Hepatocyte (in vitro differentiated cells): ENCODE results near the gene SLC9A7. TPM values are rescaled to one million over a fixed set of nuclear protein-coding genes. Genes with fewer than 3 reads are reported as not detected.
"Not testable (repeated sequence)": the region's sequence is repeated elsewhere in the genome, so short reads cannot be mapped to it uniquely, and the experiment has no call there.

Source experiments
- DNase-seq: peaks from one replicate; pipeline ENCODE4 v3.0.0-alpha.2; 2016; ENCODE audit warnings: low spot score
- H2AFZ ChIP-seq: fragments of 200-600 bp; sonication (generic); 2 replicates; pipeline ENCODE4 v1.6.0; 2016; ENCODE audit warnings: antibody characterized with exemption, mild to moderate bottlenecking
- H3K27ac ChIP-seq: fragments of 200-600 bp; sonication (generic); 2 replicates; pipeline ENCODE4 v1.5.1; 2016; ENCODE audit warnings: mild to moderate bottlenecking
- H3K27me3 ChIP-seq: fragments of 200-600 bp; sonication (generic); 2 replicates; pipeline ENCODE4 v1.6.1; 2016
- H3K36me3 ChIP-seq: fragments of 200-600 bp; sonication (generic); replicated peaks from 2 replicates; pipeline ENCODE4 v1.5.1; 2016; ENCODE audit warnings: low read depth; ENCODE audit not compliant: insufficient read depth
- H3K4me1 ChIP-seq: fragments of 200-600 bp; sonication (generic); 2 replicates; pipeline ENCODE4 v1.5.1; 2016; ENCODE audit warnings: mild to moderate bottlenecking, moderate library complexity; ENCODE audit not compliant: insufficient read depth
- H3K4me2 ChIP-seq: fragments of 200-600 bp; sonication (generic); 2 replicates; pipeline ENCODE4 v1.6.0; 2016
- H3K4me3 ChIP-seq: fragments of 200-600 bp; sonication (generic); 2 replicates; pipeline ENCODE4 v1.5.1; 2016; ENCODE audit warnings: mild to moderate bottlenecking
- H3K79me2 ChIP-seq: fragments of 200-600 bp; sonication (generic); 2 replicates; pipeline ENCODE4 v1.6.0; 2017; ENCODE audit warnings: mild to moderate bottlenecking
- H3K9me2 ChIP-seq: fragments of 200-600 bp; sonication (generic); replicated peaks from 2 replicates; pipeline ENCODE4 v1.6.0; 2017; ENCODE audit warnings: mild to moderate bottlenecking; ENCODE audit not compliant: insufficient read depth
- H3K9me3 ChIP-seq: fragments of 200-600 bp; sonication (generic); 2 replicates; pipeline ENCODE4 v1.5.1; 2016; ENCODE audit warnings: low read depth, mild to moderate bottlenecking
- H4K20me1 ChIP-seq: fragments of 200-600 bp; sonication (generic); 2 replicates; pipeline ENCODE4 v1.6.0; 2016; ENCODE audit warnings: mild to moderate bottlenecking; ENCODE audit not compliant: insufficient read depth, poor library complexity, severe bottlenecking
- CTCF ChIP-seq: fragments of 200-600 bp; sonication (generic); IDR thresholded peaks from 2 replicates; pipeline ENCODE4 v1.5.1; 2016; ENCODE audit warnings: antibody characterized with exemption, mild to moderate bottlenecking; ENCODE audit not compliant: poor library complexity
- EZH2 ChIP-seq: fragments of 200-600 bp; sonication (generic); IDR thresholded peaks from 2 replicates; pipeline ENCODE4 v1.6.1; 2016; ENCODE audit warnings: antibody characterized with exemption, mild to moderate bottlenecking, borderline replicate concordance
- EZH2phosphoT487 ChIP-seq: fragments of 200-600 bp; sonication (generic); IDR thresholded peaks from one replicate; pipeline ENCODE4 v1.6.1; 2018; ENCODE audit warnings: antibody characterized with exemption, mild to moderate bottlenecking, low read depth, moderate library complexity; ENCODE audit not compliant: unreplicated experiment, severe bottlenecking
- WGBS: methylation state at CpG from one replicate; pipeline ENCODE4 v1.1.6; 2016; ENCODE audit warnings: low lambda C conversion rate; ENCODE audit errors: missing lambda C conversion rate; 5-methylcytosine and 5-hydroxymethylcytosine counted together
- polyA plus RNA-seq: library from polyadenylated mRNA; unstranded; fragments of >200 nt; fragmentation: Nextera tagmentation; extraction: Ambion mirVana; gene quantifications from 2 replicates; pipeline ENCODE4 v1.2.1, GENCODE V29; 2016
- total RNA-seq: library from RNA; depleted of rRNA; stranded (reverse); fragments of >200 nt; gene quantifications from 2 replicates; pipeline ENCODE4 v1.2.3, GENCODE V29; 2014

The SLC9A7 gene
- total and polyA plus RNA-seq, 2 experiments from 2014 or later, result 3.6 to 8.1 TPM

- Histone ChIP-seq H3K79me2 (no peaks in the 10 kb centered on the region), H4K20me1 (no peaks in the 10 kb centered on the region), H3K4me2 (no peak overlapping the region), H3K27me3 (no peaks in the 10 kb centered on the region), H3K36me3 (no peaks in the 10 kb centered on the region), H2AFZ (no peak overlapping the region), H3K4me1 (no peaks in the 10 kb centered on the region), H3K4me3 (no peak overlapping the region), H3K9me3 (no peaks in the 10 kb centered on the region), H3K9me2 (no peaks in the 10 kb centered on the region), H3K27ac (peak overlapping the region; percentile 64)
- 47% methylated on average over 7 of the region's 7 CpGs for WGBS
- peak; percentile 44 for DNase-seq
- TF ChIP-seq CTCF, result no peak
- no peak for TF ChIP-seq EZH2
- no peak for TF ChIP-seq EZH2phosphoT487
These were observed 33.2 kb upstream of the SLC9A7 start for GRCh38 chrX:46791927-46792809.

- no peaks in the 10 kb centered on the region for H3K9me3 ChIP-seq
- no peak for DNase-seq
- no peak overlapping the region for H3K4me2 ChIP-seq
- H3K79me2 ChIP-seq, result no peaks in the 10 kb centered on the region
- no peaks in the 10 kb centered on the region for H4K20me1 ChIP-seq
- no peak overlapping the region for H3K27ac ChIP-seq
- WGBS, result 43% methylated on average over 4 of the region's 4 CpGs
- no peaks in the 10 kb centered on the region for H3K9me2 ChIP-seq
- no peaks in the 10 kb centered on the region for H3K36me3 ChIP-seq
- TF ChIP-seq EZH2phosphoT487, result no peak
- TF ChIP-seq CTCF, result no peak
- TF ChIP-seq EZH2, result no peak
- H3K27me3 ChIP-seq, result no peaks in the 10 kb centered on the region
- no peak overlapping the region for H3K4me3 ChIP-seq
- H3K4me1 ChIP-seq, result no peaks in the 10 kb centered on the region
- no peak overlapping the region for H2AFZ ChIP-seq
These were observed 30.0 kb upstream of the SLC9A7 start for GRCh38 chrX:46788902-46789301.

GRCh38 chrX:46784437-46784836 is 25.5 kb upstream of the SLC9A7 start:
- H3K4me2 ChIP-seq, H3K79me2 ChIP-seq, DNase-seq, H3K4me3 ChIP-seq, H3K27me3 ChIP-seq, H3K27ac ChIP-seq, H3K36me3 ChIP-seq, H4K20me1 ChIP-seq, H2AFZ ChIP-seq, H3K4me1 ChIP-seq, H3K9me3 ChIP-seq, H3K9me2 ChIP-seq: not testable (repeated sequence)

GRCh38 chrX:46782034-46782433 is 23.1 kb upstream of the SLC9A7 start:
- H3K79me2 ChIP-seq, result no peaks in the 10 kb centered on the region
- H2AFZ ChIP-seq, result no peak overlapping the region
- no peaks in the 10 kb centered on the region for H3K27me3 ChIP-seq
- H3K9me3 ChIP-seq, result no peaks in the 10 kb centered on the region
- H3K9me2 ChIP-seq, result no peaks in the 10 kb centered on the region
- H3K4me3 ChIP-seq, result no peak overlapping the region
- no peak for TF ChIP-seq CTCF
- no peak for TF ChIP-seq EZH2
- no peak for TF ChIP-seq EZH2phosphoT487
- H4K20me1 ChIP-seq, result no peaks in the 10 kb centered on the region
- no peak overlapping the region for H3K4me2 ChIP-seq
- H3K36me3 ChIP-seq, result no peaks in the 10 kb centered on the region
- no peaks in the 10 kb centered on the region for H3K4me1 ChIP-seq
- WGBS, result 60% methylated on average over 4 of the region's 4 CpGs
- no peak for DNase-seq
- no peak overlapping the region for H3K27ac ChIP-seq
